HL-60/S4 treated with retinoic acid at 250 ng/mL for 4 days and 3 days (cell line): Measurements from ENCODE around the gene CACNA2D2.

ENCODE experiments used
- in situ Hi-C: fragments of 300-500 bp; cut with MboI; formaldehyde crosslinking; loops from 2 replicates; pipeline ENCODE4 v1.7.0; 2022; ENCODE audit warnings: low sequenced_read_pairs

The CACNA2D2 gene

DNA sequence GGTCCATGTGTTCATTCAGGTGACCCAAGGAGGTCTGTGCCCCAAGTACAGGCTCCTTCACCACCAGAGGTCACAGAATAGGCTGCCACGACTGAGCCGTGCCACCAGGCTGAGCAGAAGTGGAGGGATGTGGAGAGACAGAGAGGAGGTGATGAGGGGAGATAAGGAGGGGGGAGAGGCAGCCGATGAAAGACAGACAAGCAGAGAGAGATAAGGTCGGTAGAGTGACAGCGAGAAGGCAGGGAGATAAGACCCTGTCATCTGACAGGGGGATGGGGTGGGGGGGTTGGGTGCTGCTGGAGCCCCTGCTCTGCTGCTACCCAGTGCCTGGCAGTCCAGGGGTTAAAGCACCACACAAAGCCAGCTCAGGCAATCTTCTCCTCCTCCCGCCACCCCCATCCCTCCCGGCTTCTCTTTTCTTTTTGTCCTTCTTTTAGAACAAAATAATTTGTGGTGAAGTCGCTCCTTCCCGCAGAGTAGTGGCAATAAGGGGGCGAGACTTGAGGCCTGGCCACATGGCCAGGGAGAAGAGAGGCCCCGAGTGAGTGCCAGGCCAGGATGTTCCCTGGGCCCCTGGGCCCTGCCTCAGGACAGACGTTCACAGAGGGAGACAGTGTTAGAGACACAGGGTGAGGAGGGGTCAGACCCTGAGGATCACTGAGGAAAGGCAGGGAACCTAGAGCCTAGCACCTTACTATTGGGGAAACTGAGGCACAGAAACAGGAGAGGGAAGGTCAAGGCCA lies 67.9 kb downstream of the CACNA2D2 start:
- in situ Hi-C loops: no loop called here

GRCh38 chr3:50433954-50434353 lies 69.5 kb downstream of the CACNA2D2 start:
- in situ Hi-C loops: no loop called here

DNA sequence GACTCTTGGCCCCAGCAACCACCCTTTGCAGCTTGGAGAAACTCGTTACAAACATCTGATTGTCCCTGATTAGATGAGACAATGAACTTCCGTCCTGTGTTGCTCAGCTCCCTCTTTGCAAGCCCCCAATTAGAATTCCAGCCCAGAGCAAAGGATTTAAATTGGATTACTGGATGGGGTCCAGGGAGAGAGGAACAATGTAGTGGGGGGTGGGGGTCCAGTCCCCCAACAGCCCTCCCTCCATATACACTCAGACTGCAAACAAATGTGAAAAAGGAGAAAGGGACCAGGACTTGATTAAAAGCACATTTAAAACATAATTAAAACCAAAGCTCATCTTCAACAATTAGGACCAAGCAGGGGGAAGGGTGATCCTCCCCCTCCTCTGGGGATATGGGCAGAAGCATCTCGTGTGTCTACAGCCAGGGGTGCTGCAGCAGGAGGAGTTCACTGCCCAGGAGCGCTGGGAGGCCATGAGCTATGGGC lies 72.4 kb downstream of the CACNA2D2 start:
- in situ Hi-C loops: no loop called here

DNA sequence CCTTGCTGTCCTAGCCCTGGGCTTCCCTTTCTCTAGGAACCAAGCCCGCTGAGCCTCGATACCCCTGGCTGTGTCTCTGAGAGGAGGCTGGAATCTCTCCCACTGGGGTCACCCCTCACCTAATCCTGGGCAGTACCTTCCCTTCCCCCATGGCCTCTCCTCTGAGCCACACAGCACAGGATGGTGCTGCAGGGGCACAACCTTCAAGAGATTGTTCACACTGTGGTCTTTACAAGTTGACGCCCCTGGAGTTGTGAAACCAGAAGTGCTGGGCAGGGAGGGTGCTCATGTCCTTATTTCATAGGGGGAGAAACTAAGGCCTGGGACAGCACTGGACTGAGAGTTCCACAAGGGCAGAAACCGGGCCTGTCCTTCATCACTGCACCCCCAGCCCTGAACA lies 73.2 kb downstream of the CACNA2D2 start:
- in situ Hi-C loops: no loop called here

GRCh38 chr3:50428007-50428633 lies 75.3 kb downstream of the CACNA2D2 start:
- in situ Hi-C loops: no loop called here

- in situ Hi-C loops: no loop called here
These were observed 76.2 kb downstream of the CACNA2D2 start for GRCh38 chr3:50427217-50427616.

- in situ Hi-C loops: no loop called here
These were observed 77.5 kb downstream of the CACNA2D2 start for GRCh38 chr3:50425911-50426310.

DNA sequence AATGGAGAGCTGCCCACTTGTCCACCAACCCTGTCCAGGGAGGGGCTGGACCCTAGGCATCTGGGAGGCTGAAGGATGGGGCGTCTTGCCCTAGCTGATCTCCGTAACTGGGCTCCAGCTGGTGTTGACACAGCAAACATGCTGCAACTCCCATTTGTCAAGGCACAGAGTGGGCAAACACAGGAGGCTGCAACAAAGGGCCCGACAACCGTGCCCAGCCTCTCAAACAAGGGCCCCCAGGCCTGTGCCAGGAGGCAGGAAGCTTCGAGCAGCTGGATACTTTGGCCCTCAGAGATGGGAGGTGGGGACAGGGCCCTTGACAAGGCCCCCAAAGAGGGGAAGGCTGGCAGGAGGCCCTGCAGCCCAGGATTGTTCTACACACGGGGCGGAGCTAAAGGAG lies 79.9 kb downstream of the CACNA2D2 start:
- in situ Hi-C loops: no loop called here

GRCh38 chr3:50422153-50422552 lies 81.3 kb downstream of the CACNA2D2 start:
- in situ Hi-C loops: no loop called here

- in situ Hi-C loops: no loop called here
These were observed 83.7 kb downstream of the CACNA2D2 start for GRCh38 chr3:50419595-50420370.

- in situ Hi-C loops: no loop called here
These were observed 84.6 kb downstream of the CACNA2D2 start for GRCh38 chr3:50418850-50419249.

GRCh38 chr3:50417637-50418033 lies 85.8 kb downstream of the CACNA2D2 start:
- in situ Hi-C loops: no loop called here

- in situ Hi-C loops: no loop called here
These were observed 86.4 kb downstream of the CACNA2D2 start for GRCh38 chr3:50416736-50417636.

DNA sequence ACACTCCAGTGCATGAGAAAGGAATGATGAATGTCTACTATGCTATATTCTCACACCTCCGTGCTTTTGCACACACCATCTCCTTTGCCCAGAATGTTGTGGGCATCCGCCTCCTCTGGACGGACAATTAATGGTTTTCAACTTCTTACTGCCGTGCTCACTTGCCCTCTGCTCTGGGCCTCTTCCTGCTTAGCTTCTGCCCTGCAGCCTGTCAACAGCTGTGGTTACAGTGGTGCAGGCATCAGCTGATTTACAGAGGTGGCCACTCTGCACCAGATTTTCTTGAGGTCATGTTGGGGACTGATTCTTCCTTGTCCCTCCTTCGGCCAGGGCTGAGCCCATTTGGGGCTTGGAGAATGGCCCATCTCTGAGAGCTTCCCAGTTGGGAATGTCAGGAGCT lies 87.6 kb downstream of the CACNA2D2 start:
- in situ Hi-C loops: no loop called here

GRCh38 chr3:50415061-50415460 lies 88.4 kb downstream of the CACNA2D2 start:
- in situ Hi-C loops: no loop called here

GRCh38 chr3:50414616-50415015 lies 88.8 kb downstream of the CACNA2D2 start:
- in situ Hi-C loops: no loop called here

GRCh38 chr3:50412231-50412754 lies 91.1 kb downstream of the CACNA2D2 start:
- in situ Hi-C loops: no loop called here

DNA sequence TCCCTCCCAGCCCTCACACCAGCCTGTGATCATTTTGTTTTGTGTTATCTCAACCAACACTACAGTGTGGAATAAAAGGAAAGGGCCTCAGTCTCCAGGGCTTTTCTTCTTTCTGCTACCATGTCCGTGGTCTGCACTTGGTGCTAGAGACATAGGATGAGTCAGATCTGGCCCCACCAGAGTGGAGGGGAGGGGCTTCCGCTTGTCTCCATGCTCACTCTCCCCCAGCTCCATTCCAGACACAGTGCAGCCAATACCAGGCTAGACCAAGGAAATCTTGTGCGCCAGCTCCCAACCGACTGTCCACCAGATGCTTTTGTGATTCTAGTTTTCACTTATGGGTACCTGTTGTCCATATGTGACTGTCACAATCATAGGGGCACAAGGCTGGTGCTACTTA lies 92.2 kb downstream of the CACNA2D2 start:
- in situ Hi-C loops: no loop called here

DNA sequence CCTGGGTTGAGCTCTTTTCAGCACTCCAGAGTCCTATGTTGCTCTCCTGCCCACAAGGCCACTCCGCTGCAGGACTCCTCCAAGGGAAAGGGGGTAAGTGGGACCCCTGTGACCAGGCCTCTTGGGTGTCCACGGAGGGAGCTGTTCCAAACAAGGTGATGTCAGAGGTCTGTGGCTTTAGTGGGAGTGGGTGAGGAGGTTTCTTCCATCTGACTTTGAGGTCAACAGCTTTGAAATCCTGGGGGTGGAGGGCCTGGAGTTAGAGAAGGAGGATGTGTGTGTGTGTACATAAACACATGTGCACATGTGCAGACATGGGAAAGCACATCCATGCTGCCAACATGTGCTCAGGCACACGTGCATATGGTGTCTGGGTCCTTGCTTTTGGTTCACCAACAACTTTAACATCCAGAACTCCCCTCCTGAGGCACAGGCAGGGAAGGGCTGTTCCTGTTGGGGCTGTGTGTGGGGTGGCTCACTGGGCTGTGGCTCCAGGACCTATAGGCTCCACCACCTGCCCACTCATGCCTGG lies 92.8 kb downstream of the CACNA2D2 start:
- in situ Hi-C loops: no loop called here

- in situ Hi-C loops: no loop called here
These were observed 93.2 kb downstream of the CACNA2D2 start for GRCh38 chr3:50410185-50410584.
